ENCODE results near the gene PPIL6. TPM values are rescaled to one million over a fixed set of nuclear protein-coding genes. Genes with fewer than 3 reads are reported as not detected.

Gene PPIL6
- total and polyA plus RNA-seq, 7 donors: 1.1 to 3.9 (median 2.2) TPM

DNA sequence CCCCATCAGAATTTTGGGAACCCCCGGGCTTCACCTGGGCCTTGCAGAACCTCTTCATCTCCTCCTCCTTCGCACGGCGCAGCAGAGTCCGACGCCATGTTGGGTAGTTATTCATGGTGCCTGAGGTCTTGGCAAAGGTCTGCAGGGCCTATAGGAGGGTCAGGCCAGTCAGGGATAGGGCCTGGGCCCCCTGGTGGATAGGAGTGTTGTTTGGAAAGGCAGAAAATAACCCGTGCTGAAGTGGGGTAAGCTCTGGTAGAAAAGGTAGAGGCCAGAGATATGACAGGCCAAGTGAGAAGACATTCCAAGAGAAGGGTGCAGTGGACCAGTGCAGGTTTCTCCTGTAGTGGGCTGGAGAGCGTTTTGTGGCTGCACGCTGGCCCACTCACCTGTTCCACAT, 5.0 kb upstream of the PPIL6 start:
- Histone ChIP-seq H3K9me3 (no peaks in the 10 kb centered on the region), H3K4me1 (peaks cover 10% of the 10 kb centered on the region), H3K27ac (no peak overlapping the region), H3K4me3 (no peak overlapping the region), H3K27me3 (ENCODE audit: insufficient read depth in 3 of 3, low read length in 2 of 3) (no peaks in the 10 kb centered on the region), H3K36me3 (ENCODE audit: insufficient read depth in 1 of 2, low read depth in 1 of 2) (peaks cover 0 to 29% of the 10 kb centered on the region in 2 donors)
- ATAC-seq: no peak
- DNase-seq: no peak
- TF ChIP-seq, protein P1, sequence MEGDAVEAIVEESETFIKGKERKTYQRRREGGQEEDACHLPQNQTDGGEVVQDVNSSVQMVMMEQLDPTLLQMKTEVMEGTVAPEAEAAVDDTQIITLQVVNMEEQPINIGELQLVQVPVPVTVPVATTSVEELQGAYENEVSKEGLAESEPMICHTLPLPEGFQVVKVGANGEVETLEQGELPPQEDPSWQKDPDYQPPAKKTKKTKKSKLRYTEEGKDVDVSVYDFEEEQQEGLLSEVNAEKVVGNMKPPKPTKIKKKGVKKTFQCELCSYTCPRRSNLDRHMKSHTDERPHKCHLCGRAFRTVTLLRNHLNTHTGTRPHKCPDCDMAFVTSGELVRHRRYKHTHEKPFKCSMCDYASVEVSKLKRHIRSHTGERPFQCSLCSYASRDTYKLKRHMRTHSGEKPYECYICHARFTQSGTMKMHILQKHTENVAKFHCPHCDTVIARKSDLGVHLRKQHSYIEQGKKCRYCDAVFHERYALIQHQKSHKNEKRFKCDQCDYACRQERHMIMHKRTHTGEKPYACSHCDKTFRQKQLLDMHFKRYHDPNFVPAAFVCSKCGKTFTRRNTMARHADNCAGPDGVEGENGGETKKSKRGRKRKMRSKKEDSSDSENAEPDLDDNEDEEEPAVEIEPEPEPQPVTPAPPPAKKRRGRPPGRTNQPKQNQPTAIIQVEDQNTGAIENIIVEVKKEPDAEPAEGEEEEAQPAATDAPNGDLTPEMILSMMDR (IDR thresholded peaks at IDR 0.05): no peak
- intact Hi-C loops (cut with DNase I): no loop called here
- WGBS, 3 donors: 88 to 90% (median 89%) methylated on average over 9 of the region's 9 CpGs

DNA sequence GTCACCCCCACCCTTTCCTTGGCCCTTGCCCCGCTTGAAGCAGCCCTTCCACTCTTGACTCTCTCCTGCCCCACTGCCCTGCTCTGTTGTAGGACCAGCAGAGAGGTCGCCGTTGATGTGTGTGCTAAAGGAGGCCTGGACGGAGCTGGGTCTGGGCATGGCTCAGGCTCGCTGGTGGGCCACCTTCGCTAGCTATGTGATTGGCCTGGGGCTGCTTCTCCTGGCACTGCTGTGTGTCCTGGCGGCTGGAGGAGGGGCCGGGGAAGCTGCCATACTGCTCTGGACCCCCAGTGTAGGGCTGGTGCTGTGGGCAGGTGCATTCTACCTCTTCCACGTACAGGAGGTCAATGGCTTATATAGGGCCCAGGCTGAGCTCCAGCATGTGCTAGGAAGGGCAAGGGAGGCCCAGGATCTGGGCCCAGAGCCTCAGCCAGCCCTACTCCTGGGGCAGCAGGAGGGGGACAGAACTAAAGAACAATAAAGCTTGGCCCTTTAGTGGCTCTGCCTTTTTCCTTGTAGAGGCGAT, 3.1 kb upstream of the PPIL6 start:
- Histone ChIP-seq H3K36me3 (ENCODE audit: insufficient read depth in 1 of 2, low read depth in 1 of 2) (peaks cover 0 to 29% of the 10 kb centered on the region in 2 donors), H3K4me1 (peaks cover 17% of the 10 kb centered on the region), H3K27me3 (ENCODE audit: insufficient read depth in 3 of 3, low read length in 2 of 3) (no peaks in the 10 kb centered on the region), H3K9me3 (no peaks in the 10 kb centered on the region), H3K27ac (no peak overlapping the region), H3K4me3 (no peak overlapping the region)
- no peak for DNase-seq
- intact Hi-C loops (cut with DNase I): loop anchor here in 1 of 2 donors (5.0 kb wide), 1 partner anchor 56 kb away; no protein-coding TSS in a partner anchor
- ATAC-seq: no peak
- WGBS, 3 donors: 88 to 94% (median 89%) methylated on average over 10 of the region's 10 CpGs
- TF ChIP-seq, protein P1 (IDR thresholded peaks at IDR 0.05): no peak

DNA sequence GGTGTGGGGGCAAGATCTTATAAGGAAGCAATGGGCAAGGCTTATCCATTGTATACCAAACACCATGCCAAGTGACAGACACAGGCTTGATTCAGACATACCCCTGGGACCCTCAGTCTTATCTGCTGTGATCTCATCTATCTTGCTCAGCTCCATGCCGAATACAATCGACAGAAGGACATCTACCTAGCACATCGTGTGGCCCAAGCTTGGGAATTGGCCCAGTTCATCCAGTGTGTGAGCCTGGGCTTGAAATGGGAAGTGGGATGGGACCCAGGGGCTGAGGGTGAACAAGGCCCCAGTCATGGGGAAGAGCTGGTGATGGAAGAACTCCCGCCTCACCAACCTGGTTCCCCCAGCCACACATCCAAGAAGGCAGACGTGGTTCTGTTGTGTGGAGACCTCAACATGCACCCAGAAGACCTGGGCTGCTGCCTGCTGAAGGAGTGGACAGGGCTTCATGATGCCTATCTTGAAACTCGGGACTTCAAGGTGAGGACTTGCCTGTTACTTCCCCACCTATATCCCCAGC, 2.0 kb upstream of the PPIL6 start:
- ATAC-seq: no peak
- Histone ChIP-seq H3K4me3 (no peak overlapping the region), H3K4me1 (peaks cover 17% of the 10 kb centered on the region), H3K27me3 (ENCODE audit: insufficient read depth in 3 of 3, low read length in 2 of 3) (no peaks in the 10 kb centered on the region), H3K9me3 (no peaks in the 10 kb centered on the region), H3K36me3 (ENCODE audit: insufficient read depth in 1 of 2, low read depth in 1 of 2) (peaks cover 0 to 29% of the 10 kb centered on the region in 2 donors), H3K27ac (no peak overlapping the region)
- no peak for DNase-seq
- intact Hi-C loops (cut with DNase I): loop anchor here in 1 of 2 donors (5.0 kb wide), 1 partner anchor 55 kb away; no protein-coding TSS in a partner anchor
- 91 to 95% (median 94%) methylated on average over 6 of the region's 6 CpGs for WGBS, 3 donors
- TF ChIP-seq, protein P1 (IDR thresholded peaks at IDR 0.05): no peak

DNA sequence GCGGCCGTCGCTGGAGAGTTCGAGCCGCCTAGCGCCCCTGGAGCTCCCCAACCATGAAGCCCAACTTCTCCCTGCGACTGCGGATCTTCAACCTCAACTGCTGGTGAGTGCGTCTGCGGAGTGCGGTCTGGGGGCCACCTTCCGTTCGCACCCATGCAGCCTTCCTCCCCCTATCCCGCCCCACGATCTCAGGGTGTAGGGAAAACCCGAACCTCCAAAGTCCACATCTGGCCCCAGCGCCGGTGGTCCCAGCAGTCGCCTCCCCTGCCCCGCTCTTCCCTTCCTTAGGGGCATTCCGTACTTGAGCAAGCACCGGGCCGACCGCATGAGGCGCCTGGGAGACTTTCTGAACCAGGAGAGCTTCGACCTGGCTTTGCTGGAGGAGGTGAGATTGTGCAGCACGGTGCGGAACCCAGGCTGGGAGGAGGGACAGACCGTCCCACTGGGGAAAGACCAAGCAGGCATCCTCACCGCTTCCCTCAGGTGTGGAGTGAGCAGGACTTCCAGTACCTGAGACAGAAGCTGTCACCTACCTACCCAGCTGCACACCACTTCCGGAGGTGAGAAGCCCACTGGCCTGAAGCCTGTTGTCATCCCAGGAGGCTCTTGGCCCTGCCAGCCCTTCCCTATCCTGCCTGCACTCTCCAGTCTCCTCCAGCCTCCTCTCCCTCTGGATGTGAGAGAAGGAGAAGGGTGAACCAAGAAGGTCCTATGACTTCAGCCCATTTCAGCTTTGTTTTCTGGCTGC, 815 bp upstream of the PPIL6 start:
- peaks cover 17% of the 10 kb centered on the region for H3K4me1 ChIP-seq
- H3K36me3 ChIP-seq (ENCODE audit: insufficient read depth in 1 of 2, low read depth in 1 of 2): peaks cover 0 to 20% of the 10 kb centered on the region in 2 donors
- no peaks in the 10 kb centered on the region for H3K9me3 ChIP-seq
- WGBS, 3 donors: 1 to 6% (median 4%) methylated on average over 28 to 31 of the region's 31 CpGs
- ATAC-seq (peak; percentile 36 to 72 (median 58)), DNase-seq (peak; percentile 51 to 73)
- no peaks in the 10 kb centered on the region for H3K27me3 ChIP-seq (ENCODE audit: insufficient read depth in 3 of 3, low read length in 2 of 3)
- peak overlapping the region; percentile 70 for H3K4me3 ChIP-seq
- intact Hi-C loops (cut with DNase I): loop anchor here in 1 of 2 donors (2.0 to 5.0 kb wide), 2 partner anchors 42 to 54 kb away; partner anchors contain the start of gene ZBTB24
- H3K27ac ChIP-seq: peak overlapping the region; percentile 84
- TF ChIP-seq, protein P1 (IDR thresholded peaks at IDR 0.05): no peak

All from psoas muscle (tissue), 8 donors.